Measurements from ENCODE around the gene HNRNPC.
"Not testable (repeated sequence)": the region's sequence is repeated elsewhere in the genome, so short reads cannot be mapped to it uniquely, and the experiment has no call there.

The HNRNPC gene

DNA sequence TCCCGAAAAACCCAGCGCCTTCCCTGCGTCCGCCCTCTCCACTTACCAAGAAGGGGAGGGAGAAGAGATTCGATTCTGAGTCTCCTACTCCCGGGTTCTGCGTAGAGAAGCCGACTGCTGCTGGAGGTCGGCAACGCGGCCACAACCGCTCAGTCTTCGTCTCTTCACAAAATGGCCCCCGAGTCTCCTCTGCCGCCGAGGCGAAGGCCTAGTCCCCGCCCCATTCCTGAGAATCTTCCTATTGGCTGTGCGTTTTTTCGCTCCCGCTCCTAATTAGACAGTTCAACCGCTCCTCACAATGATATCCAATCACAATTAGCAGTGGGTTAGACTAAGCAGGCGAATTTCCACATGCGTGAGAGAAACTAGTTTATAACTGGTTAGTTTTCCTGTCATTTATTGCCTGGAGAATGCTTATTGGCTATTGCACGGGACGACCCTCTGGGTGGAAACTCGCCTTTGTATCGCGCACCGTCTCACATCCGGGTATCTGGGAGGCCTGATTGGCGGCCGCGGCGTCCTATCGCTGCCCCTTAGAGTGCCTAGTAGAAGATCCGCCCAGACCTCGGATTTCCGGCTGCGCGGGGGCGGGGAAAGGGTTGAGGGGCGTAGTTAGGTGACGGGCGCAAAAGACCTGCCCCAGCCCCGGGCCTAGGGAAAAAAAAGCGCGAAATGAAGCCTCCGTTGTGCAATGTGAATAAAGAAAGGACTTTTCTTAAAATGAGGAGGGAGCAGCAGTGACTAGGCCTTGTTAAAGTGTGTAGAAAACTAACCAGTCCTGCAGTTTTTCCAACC is at the start of gene HNRNPC:
HNRNPC (minus strand) TSS at position 191 of the 795 bp plus-strand sequence. CDS start 35,249 bp downstream, outside the sequence.
- DNase-seq, result peak; percentile 99

- DNase-seq, result no peak
Observed at GRCh38 chr14:21317398-21317797, 48.2 kb upstream of the HNRNPC start.

GRCh38 chr14:21313512-21313911 is 44.3 kb upstream of the HNRNPC start:
- no peak for DNase-seq

DNA sequence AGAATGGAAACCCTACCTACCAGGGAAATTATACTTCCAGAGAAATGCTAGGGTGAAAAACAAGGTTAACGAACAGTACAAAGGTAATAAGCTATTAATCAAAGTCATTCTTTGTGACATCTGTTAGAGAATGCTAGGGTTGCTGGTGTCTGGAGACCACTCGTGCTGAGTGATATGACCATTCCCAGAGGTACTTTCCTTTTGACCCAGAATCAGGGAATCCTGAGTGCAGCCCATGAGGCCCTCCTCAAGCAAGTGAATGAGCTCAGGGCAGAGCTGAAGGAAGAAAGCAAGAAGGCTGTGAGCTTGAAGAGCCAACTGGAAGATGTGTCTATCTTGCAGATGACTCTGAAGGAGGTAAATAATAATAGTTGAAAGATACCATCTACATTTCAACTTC is 42.4 kb upstream of the HNRNPC start:
- DNase-seq, result no peak

GRCh38 chr14:21309956-21310355 is 40.7 kb upstream of the HNRNPC start:
- no peak for DNase-seq

DNA sequence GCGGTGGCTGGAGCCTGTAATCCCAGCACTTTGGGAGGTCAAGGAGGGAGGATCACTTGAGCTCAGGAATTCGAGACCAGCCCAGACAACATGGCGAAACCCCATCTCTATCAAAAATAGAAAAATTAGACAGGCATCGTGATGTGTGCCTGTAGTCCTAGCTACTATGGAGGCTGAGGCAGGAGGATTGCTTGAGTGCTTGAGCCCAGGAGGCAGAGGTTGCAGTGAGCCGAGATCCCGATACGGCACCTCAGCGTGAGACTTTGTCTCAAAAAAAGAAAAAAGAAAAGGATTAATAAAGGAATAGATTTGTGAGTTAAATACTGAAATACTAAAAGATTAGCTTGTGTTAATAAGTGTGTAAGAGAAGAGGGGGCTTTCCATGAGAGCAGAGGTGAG is 40.0 kb upstream of the HNRNPC start:
- DNase-seq, result no peak

GRCh38 chr14:21308479-21309237 is 39.4 kb upstream of the HNRNPC start:
- peak; percentile 98 for DNase-seq

- peak; percentile 66 for DNase-seq
Observed at GRCh38 chr14:21308132-21308478, 38.9 kb upstream of the HNRNPC start.

GRCh38 chr14:21307637-21308036 is 38.4 kb upstream of the HNRNPC start:
- DNase-seq, result no peak

DNA sequence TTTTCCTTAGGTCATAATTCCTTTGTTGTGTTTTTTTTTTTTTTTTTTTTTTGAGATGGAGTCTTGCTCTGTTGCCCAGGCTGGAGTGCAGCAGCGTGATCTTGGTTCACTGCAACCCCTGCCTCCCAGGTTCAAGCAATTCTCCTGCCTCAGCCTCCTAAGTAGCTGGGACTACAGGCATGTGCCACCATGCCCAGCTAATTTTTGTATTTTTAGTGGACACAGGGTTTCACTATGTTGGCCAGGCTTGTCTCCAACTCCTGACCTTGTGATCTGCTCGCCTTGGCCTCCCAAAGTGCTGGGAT is 33.5 kb upstream of the HNRNPC start:
- DNase-seq, result not testable (repeated sequence)

- DNase-seq, result no peak
Observed at GRCh38 chr14:21302013-21302835, 33.0 kb upstream of the HNRNPC start.

DNA sequence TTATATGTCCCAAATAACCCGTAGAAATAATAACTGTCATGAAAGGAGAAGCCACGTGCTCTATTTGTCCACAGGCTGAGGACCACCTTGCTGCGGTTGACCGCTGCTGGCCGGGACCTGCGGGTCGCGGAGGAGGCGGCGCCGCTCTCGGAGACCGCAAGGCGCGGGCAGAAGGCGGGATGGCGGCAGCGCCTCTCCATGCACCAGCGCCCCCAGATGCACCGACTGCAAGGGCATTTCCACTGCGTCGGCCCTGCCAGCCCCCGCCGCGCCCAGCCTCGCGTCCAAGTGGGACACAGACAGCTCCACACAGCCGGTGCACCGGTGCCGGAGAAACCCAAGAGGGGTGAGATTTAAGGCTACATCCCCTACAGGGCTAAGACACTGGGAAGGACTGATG is 31.6 kb upstream of the HNRNPC start:
- no peak for DNase-seq

DNA sequence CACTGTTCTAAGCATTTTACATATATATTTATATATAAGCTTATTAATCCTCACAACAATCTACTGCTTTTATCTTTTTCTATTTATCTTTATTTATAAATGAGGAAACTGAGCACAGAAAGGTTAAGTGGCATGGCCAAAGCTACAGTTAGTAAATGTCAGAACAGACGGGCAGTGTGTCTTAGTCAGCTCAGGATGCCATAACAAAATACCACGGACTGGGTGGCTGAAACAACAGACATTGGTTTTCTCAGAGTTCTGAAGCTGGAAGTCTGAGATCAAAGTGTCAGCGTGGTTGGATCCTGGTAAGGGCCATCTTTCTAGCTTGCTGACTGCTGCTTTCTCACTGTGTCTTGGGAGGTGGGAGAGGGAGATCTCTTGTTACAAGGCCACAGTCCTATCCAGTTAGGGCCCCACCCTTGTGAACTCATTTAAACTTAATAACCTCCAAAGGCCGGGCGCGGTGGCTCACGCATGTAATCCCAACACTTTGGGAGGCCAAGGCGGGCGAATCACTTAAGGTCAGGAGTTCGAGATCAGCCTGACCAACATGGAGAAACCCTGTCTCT is 30.4 kb upstream of the HNRNPC start:
- DNase-seq, result no peak

GRCh38 chr14:21298358-21298757 is 29.1 kb upstream of the HNRNPC start:
- no peak for DNase-seq

DNA sequence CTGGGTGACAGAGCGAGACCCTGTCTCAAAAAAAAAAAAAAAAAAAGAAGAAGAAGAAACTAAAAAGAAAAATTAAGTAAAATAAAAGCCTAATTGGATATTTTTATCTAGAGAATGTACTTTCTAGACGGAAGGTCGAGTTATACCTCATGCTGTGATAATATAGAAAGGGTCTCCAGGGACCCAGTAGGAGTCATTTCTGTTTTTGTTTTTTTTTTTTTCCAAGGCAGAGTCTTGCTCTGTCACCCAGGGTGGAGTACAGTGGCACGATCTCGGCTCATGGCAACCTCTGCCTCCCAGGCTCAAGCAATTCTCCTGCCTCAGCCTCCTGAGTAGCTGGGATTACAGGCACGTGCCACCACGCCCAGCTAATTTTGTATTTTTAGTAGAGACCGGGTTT is 24.8 kb upstream of the HNRNPC start:
- DNase-seq, result not testable (repeated sequence)

DNA sequence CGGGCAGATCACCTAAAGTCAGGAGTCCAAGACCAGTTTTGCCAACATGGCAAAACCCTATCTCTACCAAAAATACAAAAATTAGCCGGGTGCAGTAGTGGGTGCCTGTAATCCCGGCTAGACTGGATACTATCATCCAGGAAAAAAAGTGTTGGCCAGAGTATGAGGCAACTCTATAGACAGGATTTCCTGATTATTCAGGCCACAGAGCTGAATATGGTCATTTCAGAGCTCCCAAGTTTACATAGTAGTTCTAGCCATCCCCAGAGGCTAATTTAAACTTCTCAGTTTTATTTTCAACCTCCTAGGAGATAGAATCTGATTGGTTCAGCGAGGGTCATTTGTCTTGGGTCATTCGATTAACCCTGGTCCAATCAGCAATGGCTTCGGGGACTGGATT is 17.9 kb upstream of the HNRNPC start:
- DNase-seq, result no peak

DNA sequence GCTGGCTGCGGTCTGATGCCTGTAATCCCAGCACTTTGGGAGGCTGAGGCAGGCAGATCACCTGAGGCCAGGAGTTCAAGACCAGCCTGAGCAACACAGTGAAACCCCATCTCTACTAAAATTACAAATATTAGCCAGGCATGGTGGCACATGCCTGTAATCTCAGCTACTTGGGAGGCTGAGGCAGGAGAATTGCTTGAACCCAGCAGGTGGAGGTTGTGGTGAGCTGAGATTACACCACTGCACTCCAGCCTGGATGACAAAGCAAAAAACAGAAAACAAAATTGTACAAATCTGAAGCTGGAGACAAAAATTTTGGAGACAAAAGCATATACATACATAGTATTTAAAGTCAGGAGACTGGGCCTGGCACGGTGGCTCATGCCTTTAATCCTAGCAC is 17.3 kb upstream of the HNRNPC start:
- not testable (repeated sequence) for DNase-seq

GRCh38 chr14:21281917-21282316 is 12.7 kb upstream of the HNRNPC start:
- DNase-seq, result not testable (repeated sequence)

GRCh38 chr14:21279783-21280182 is 10.5 kb upstream of the HNRNPC start, which contains the start of gene RPGRIP1:
Gene RPGRIP1, plus strand, starts transcription at chr14:21280083. Its CDS starts 7,894 bp downstream, at chr14:21287977.
- DNase-seq, result no peak

DNA sequence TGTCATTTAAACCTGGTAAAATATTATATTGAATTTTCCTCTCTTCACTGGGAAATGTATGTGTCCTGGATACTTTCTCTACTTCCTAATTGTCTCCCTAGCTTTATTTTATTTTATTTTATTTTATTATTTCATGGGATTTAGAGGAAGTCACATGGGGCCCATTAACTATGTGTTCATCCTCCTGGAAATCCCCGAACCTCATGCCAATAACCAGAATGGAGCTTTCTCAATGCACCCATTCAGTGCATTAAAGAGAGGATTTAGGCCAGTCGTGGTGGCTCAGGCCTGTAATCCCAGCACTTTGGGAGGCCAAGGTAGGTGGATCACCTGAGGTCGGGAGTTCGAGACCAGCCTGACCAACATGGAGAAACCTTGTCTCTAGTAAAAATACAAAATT is 9.4 kb upstream of the HNRNPC start:
- DNase-seq, result no peak

DNA sequence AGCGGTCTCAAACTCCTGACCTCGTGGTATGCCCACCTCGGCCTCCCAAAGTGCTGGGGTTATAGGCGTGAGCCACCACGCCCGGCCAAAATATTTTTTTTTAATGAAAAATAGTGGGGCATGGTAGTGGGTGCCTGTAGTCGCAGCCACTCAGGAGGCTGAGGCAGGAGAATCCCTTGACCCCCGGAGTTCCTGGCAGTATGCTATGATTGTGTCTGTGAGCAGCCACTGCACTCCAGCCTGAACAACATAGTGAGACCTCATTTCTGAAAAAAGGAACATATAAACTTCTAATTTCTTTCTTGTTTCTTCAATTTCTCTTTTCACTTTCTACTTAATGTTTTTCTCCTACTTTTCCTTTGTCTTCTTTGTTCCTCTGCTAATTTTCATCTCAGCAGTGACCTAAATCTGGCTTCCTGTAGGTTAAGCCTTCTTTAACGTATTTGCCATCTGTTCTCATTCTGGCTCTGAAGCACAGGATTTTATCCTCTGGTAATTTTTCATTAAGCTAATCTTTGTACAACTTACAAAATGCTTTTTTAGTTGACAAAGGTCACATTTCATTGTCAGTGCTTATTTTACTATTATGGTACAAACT is 6.1 kb upstream of the HNRNPC start:
- no peak for DNase-seq

DNA sequence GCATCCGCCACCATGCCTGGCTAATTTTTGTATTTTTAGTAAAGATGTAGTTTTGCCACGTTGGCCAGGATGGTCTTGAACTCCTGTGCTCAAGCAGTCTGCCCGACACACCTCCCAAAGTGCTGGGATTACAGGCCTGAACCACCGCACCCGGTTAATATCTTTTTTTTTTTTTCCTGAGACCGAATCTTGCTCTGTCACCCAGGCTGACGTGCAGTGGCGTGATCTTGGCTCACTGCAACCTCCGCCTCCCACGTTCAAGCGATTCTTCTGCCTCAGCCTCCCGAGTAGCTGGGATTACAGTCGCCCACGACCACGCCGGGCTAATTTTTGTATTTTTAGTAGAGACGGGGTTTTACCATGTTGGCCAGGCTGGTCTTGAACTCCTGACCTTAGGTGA is 3.4 kb upstream of the HNRNPC start:
- not testable (repeated sequence) for DNase-seq
